ENCODE data around the gene RHBDF1. TPM values are rescaled to one million over a fixed set of nuclear protein-coding genes. Genes with fewer than 3 reads are reported as not detected.
A peak's percentile ranks its signal among the peaks of the same experiment; 100 is the strongest.

The RHBDF1 gene
- total and polyA plus RNA-seq, 2 of the 13 experiments (the other 11 are each of a cell fraction or from before 2014, with no cell fraction given): 5.4 to 26.9 TPM

DNA sequence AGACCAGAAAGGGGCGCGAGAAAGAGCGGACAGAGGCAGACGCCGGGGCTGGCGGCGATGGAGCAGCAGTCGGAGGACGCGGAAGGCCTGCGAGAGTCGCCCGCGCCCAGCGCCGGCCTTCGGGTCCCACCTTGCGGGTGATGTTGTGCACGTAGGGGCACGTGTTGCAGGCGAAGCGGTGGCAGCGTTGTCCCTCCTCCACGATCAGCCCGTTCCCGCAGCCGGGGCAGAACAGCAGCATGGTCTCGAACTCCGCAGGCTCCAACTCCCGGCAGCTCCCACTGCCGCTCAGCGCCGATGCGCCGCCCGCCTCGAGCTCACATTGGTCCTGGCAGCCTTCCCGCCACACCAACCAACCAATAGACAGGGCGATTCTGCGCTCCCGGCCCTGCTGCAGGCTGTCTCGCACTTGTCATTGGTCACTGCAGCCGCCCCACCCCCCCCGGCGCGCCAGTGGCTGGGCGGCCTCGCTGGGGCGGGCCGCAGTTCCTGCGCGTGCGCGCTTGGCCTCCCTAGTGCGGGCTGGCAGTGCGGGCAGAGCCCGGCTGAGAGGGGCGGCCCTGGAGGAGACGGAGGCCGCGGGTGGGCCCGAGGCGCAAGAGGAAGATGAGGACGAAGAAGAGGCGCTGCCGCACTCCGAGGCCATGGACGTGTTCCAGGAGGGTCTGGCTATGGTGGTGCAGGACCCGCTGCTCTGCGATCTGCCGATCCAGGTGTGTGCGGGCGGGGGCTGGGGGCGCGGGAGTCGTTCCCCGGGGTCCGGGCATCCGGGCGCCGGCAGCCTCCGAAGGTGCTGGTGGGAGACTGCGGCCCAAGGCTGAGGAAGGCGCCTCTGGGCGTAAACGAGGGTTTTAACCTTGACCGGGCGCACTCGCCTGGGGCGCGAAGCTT, 18.8 kb downstream of the RHBDF1 start, which contains the start of the genes POLR3K and SNRNP25 (continued):
- TF ChIP-seq, protein P1, sequence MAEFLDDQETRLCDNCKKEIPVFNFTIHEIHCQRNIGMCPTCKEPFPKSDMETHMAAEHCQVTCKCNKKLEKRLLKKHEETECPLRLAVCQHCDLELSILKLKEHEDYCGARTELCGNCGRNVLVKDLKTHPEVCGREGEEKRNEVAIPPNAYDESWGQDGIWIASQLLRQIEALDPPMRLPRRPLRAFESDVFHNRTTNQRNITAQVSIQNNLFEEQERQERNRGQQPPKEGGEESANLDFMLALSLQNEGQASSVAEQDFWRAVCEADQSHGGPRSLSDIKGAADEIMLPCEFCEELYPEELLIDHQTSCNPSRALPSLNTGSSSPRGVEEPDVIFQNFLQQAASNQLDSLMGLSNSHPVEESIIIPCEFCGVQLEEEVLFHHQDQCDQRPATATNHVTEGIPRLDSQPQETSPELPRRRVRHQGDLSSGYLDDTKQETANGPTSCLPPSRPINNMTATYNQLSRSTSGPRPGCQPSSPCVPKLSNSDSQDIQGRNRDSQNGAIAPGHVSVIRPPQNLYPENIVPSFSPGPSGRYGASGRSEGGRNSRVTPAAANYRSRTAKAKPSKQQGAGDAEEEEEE (CRISPR knock-in tag; IDR thresholded peaks at IDR 0.05; ENCODE audit: borderline replicate concordance): no peak
- TF ChIP-seq FOXP1 (IDR thresholded peaks at IDR 0.05) (no peak), FOXP1 (CRISPR knock-in tag; IDR thresholded peaks at IDR 0.05) (no peak), PAX8 (CRISPR knock-in tag; IDR thresholded peaks at IDR 0.05; ENCODE audit: borderline replicate concordance) (peak; percentile 61; the same call in 1 of the 2 replicates), PPARG (CRISPR knock-in tag; conservative IDR thresholded peaks at IDR 0.05) (no peak), ZNF446 (CRISPR knock-in tag; IDR thresholded peaks at IDR 0.05) (peak; percentile 92; the same call in 1 of the 2 replicates), ZNF713 (CRISPR knock-in tag; IDR thresholded peaks at IDR 0.05) (no peak), ATF7 (IDR thresholded peaks at IDR 0.05) (no peak), ATF7 (CRISPR knock-in tag; IDR thresholded peaks at IDR 0.05) (no peak), MYC (CRISPR knock-in tag; IDR thresholded peaks at IDR 0.05; ENCODE audit: borderline replicate concordance) (peak; percentile 68; the same call in 1 of the 2 replicates), SAFB2 (CRISPR knock-in tag; IDR thresholded peaks at IDR 0.05; ENCODE audit: borderline replicate concordance, low read depth) (0 out of 2 replicates have a peak, but pooled peaks have one; percentile 85), ZSCAN20 (CRISPR knock-in tag; IDR thresholded peaks at IDR 0.05; ENCODE audit: borderline replicate concordance) (peak; percentile 30; the same call in 1 of the 2 replicates)
- TF ChIP-seq, protein P2, sequence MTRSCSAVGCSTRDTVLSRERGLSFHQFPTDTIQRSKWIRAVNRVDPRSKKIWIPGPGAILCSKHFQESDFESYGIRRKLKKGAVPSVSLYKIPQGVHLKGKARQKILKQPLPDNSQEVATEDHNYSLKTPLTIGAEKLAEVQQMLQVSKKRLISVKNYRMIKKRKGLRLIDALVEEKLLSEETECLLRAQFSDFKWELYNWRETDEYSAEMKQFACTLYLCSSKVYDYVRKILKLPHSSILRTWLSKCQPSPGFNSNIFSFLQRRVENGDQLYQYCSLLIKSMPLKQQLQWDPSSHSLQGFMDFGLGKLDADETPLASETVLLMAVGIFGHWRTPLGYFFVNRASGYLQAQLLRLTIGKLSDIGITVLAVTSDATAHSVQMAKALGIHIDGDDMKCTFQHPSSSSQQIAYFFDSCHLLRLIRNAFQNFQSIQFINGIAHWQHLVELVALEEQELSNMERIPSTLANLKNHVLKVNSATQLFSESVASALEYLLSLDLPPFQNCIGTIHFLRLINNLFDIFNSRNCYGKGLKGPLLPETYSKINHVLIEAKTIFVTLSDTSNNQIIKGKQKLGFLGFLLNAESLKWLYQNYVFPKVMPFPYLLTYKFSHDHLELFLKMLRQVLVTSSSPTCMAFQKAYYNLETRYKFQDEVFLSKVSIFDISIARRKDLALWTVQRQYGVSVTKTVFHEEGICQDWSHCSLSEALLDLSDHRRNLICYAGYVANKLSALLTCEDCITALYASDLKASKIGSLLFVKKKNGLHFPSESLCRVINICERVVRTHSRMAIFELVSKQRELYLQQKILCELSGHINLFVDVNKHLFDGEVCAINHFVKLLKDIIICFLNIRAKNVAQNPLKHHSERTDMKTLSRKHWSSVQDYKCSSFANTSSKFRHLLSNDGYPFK (CRISPR knock-in tag; IDR thresholded peaks at IDR 0.05; ENCODE audit: borderline replicate concordance): peak; percentile 76; the same call in 1 of the 2 replicates
- TF ChIP-seq, protein P3, sequence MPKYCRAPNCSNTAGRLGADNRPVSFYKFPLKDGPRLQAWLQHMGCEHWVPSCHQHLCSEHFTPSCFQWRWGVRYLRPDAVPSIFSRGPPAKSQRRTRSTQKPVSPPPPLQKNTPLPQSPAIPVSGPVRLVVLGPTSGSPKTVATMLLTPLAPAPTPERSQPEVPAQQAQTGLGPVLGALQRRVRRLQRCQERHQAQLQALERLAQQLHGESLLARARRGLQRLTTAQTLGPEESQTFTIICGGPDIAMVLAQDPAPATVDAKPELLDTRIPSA (CRISPR knock-in tag; IDR thresholded peaks at IDR 0.05; ENCODE audit: borderline replicate concordance): peak; percentile 69; the same call in 1 of the 2 replicates
- TF ChIP-seq, protein P4, sequence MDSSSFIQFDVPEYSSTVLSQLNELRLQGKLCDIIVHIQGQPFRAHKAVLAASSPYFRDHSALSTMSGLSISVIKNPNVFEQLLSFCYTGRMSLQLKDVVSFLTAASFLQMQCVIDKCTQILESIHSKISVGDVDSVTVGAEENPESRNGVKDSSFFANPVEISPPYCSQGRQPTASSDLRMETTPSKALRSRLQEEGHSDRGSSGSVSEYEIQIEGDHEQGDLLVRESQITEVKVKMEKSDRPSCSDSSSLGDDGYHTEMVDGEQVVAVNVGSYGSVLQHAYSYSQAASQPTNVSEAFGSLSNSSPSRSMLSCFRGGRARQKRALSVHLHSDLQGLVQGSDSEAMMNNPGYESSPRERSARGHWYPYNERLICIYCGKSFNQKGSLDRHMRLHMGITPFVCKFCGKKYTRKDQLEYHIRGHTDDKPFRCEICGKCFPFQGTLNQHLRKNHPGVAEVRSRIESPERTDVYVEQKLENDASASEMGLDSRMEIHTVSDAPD (CRISPR knock-in tag; IDR thresholded peaks at IDR 0.05): no peak
- TF ChIP-seq, protein P5, sequence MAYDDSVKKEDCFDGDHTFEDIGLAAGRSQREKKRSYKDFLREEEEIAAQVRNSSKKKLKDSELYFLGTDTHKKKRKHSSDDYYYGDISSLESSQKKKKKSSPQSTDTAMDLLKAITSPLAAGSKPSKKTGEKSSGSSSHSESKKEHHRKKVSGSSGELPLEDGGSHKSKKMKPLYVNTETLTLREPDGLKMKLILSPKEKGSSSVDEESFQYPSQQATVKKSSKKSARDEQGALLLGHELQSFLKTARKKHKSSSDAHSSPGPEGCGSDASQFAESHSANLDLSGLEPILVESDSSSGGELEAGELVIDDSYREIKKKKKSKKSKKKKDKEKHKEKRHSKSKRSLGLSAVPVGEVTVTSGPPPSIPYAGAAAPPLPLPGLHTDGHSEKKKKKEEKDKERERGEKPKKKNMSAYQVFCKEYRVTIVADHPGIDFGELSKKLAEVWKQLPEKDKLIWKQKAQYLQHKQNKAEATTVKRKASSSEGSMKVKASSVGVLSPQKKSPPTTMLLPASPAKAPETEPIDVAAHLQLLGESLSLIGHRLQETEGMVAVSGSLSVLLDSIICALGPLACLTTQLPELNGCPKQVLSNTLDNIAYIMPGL (CRISPR knock-in tag; IDR thresholded peaks at IDR 0.05; ENCODE audit: borderline replicate concordance in 1 of 2, low read depth in 1 of 2): peak in 1 of 2 experiments; percentile 46; a peak in 1 of 4 replicates
- TF ChIP-seq, protein P6, sequence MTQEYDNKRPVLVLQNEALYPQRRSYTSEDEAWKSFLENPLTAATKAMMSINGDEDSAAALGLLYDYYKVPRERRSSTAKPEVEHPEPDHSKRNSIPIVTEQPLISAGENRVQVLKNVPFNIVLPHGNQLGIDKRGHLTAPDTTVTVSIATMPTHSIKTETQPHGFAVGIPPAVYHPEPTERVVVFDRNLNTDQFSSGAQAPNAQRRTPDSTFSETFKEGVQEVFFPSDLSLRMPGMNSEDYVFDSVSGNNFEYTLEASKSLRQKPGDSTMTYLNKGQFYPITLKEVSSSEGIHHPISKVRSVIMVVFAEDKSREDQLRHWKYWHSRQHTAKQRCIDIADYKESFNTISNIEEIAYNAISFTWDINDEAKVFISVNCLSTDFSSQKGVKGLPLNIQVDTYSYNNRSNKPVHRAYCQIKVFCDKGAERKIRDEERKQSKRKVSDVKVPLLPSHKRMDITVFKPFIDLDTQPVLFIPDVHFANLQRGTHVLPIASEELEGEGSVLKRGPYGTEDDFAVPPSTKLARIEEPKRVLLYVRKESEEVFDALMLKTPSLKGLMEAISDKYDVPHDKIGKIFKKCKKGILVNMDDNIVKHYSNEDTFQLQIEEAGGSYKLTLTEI (CRISPR knock-in tag; conservative IDR thresholded peaks at IDR 0.05): no peak; the same call in 1 of the 2 replicates

All from HepG2 (cell line).